ENCODE results near the gene UGT1A4. TPM values are rescaled to one million over a fixed set of nuclear protein-coding genes. Genes with fewer than 3 reads are reported as not detected.

The UGT1A4 gene
- total RNA-seq, 2 experiments from 2014 or later, result not detected

- ChIA-PET POLR2A (no interaction called here), CTCF (no interaction called here)
- Histone ChIP-seq H3K36me3 (ENCODE audit: insufficient read depth, low read length) (no peaks in the 10 kb centered on the region), H3K4me3 (ENCODE audit: low read length) (no peak overlapping the region), H3K9me3 (ENCODE audit: control insufficient read depth in 1 of 2, insufficient read depth in 1 of 2, low read length in 2 of 2) (no peaks in the 10 kb centered on the region), H3K4me1 (ENCODE audit: insufficient read depth, low read length) (no peaks in the 10 kb centered on the region), H3K27me3 (ENCODE audit: control insufficient read depth in 1 of 2, insufficient read depth in 2 of 2, low read length in 2 of 2) (peaks cover 3 to 4% of the 10 kb centered on the region in 2 experiments), H3K27ac (ENCODE audit: low read depth in 1 of 2, low read length in 2 of 2) (no peak overlapping the region)
- Mint-ChIP-seq H3K4me1 (ENCODE audit: low read depth) (no peaks in the 10 kb centered on the region), H3K27me3 (peaks cover 15% of the 10 kb centered on the region), H3K36me3 (ENCODE audit: low read depth) (no peaks in the 10 kb centered on the region), H3K9me3 (peaks cover 4% of the 10 kb centered on the region), H3K4me3 (no peak overlapping the region), H3K27ac (no peak overlapping the region)
- peak in 1 of 14 experiments; percentile 25 for DNase-seq
- no peak for ATAC-seq (ENCODE audit: poor library complexity)
- intact Hi-C loops (cut with DNase I, micrococcal nuclease), result no loop called here
- no peak for TF ChIP-seq CTCF (IDR thresholded peaks at IDR 0.05)
These were observed 83.0 kb downstream of the UGT1A4 start for GRCh38 chr2:233801357-233802131.

- no peaks in the 10 kb centered on the region for H3K9me3 ChIP-seq (ENCODE audit: control insufficient read depth in 1 of 2, insufficient read depth in 1 of 2, low read length in 2 of 2)
- no peak for TF ChIP-seq CTCF (IDR thresholded peaks at IDR 0.05)
- H3K27me3 ChIP-seq (ENCODE audit: control insufficient read depth in 1 of 2, insufficient read depth in 2 of 2, low read length in 2 of 2), result peaks cover 3 to 4% of the 10 kb centered on the region in 2 experiments
- intact Hi-C loops (cut with DNase I, micrococcal nuclease), result no loop called here
- DNase-seq, result no peak
- H3K27me3 Mint-ChIP-seq, result peaks cover 15% of the 10 kb centered on the region
- no peak overlapping the region for H3K4me3 ChIP-seq (ENCODE audit: low read length)
- H3K27ac Mint-ChIP-seq, result no peak overlapping the region
- POLR2A ChIA-PET, result no interaction called here
- no peaks in the 10 kb centered on the region for H3K4me1 Mint-ChIP-seq (ENCODE audit: low read depth)
- H3K4me1 ChIP-seq (ENCODE audit: insufficient read depth, low read length), result no peaks in the 10 kb centered on the region
- H3K9me3 Mint-ChIP-seq, result peaks cover 4% of the 10 kb centered on the region
- no peak overlapping the region for H3K4me3 Mint-ChIP-seq
- H3K36me3 Mint-ChIP-seq (ENCODE audit: low read depth), result no peaks in the 10 kb centered on the region
- CTCF ChIA-PET, result no interaction called here
- no peak overlapping the region for H3K27ac ChIP-seq (ENCODE audit: low read depth in 1 of 2, low read length in 2 of 2)
- no peak for ATAC-seq (ENCODE audit: poor library complexity)
- H3K36me3 ChIP-seq (ENCODE audit: insufficient read depth, low read length), result no peaks in the 10 kb centered on the region
These were observed 83.7 kb downstream of the UGT1A4 start for GRCh38 chr2:233802132-233802815.

- TF ChIP-seq CTCF (IDR thresholded peaks at IDR 0.05), result no peak
These were observed 84.9 kb downstream of the UGT1A4 start for GRCh38 chr2:233803292-233803911.

More at GRCh38 chr2:233803292-233803911, 84.9 kb downstream of the UGT1A4 start:
- DNase-seq, result no peak
- ChIA-PET POLR2A (no interaction called here), CTCF (no interaction called here)
- Mint-ChIP-seq H3K36me3 (ENCODE audit: low read depth) (no peaks in the 10 kb centered on the region), H3K9me3 (peaks cover 4% of the 10 kb centered on the region), H3K4me3 (no peak overlapping the region), H3K4me1 (ENCODE audit: low read depth) (no peaks in the 10 kb centered on the region), H3K27me3 (peaks cover 15% of the 10 kb centered on the region), H3K27ac (no peak overlapping the region)
- Histone ChIP-seq H3K27me3 (ENCODE audit: control insufficient read depth in 1 of 2, insufficient read depth in 2 of 2, low read length in 2 of 2) (peaks cover 3 to 6% of the 10 kb centered on the region in 2 experiments), H3K9me3 (ENCODE audit: control insufficient read depth in 1 of 2, insufficient read depth in 1 of 2, low read length in 2 of 2) (no peaks in the 10 kb centered on the region), H3K27ac (ENCODE audit: low read depth in 1 of 2, low read length in 2 of 2) (no peak overlapping the region), H3K4me1 (ENCODE audit: insufficient read depth, low read length) (no peaks in the 10 kb centered on the region), H3K4me3 (ENCODE audit: low read length) (no peak overlapping the region), H3K36me3 (ENCODE audit: insufficient read depth, low read length) (no peaks in the 10 kb centered on the region)
- intact Hi-C loops (cut with DNase I, micrococcal nuclease), result no loop called here
- no peak for ATAC-seq (ENCODE audit: poor library complexity)

All from CD4-positive, alpha-beta T cell (primary cell).